ENCODE results near the gene FOXP1.
"Not testable (repeated sequence)": the region's sequence is repeated elsewhere in the genome, so short reads cannot be mapped to it uniquely, and the experiment has no call there.

The FOXP1 gene

GRCh38 chr3:71530903-71531530, 52.5 kb downstream of the FOXP1 start:
- no peak for DNase-seq (ENCODE audit: low read depth in 2 of 2)

GRCh38 chr3:71528816-71529215, 54.7 kb downstream of the FOXP1 start:
- no peak for DNase-seq (ENCODE audit: low read depth in 2 of 2)

- DNase-seq (ENCODE audit: low read depth in 2 of 2) = not testable (repeated sequence)
Observed at GRCh38 chr3:71526448-71526847, 57.1 kb downstream of the FOXP1 start.

GRCh38 chr3:71525391-71525790, 58.1 kb downstream of the FOXP1 start:
- DNase-seq (ENCODE audit: low read depth in 2 of 2) = no peak

GRCh38 chr3:71524672-71525071, 58.9 kb downstream of the FOXP1 start:
- no peak for DNase-seq (ENCODE audit: low read depth in 2 of 2)

GRCh38 chr3:71523628-71524027, 59.9 kb downstream of the FOXP1 start:
- no peak for DNase-seq (ENCODE audit: low read depth in 2 of 2)

- DNase-seq (ENCODE audit: low read depth in 2 of 2) = no peak
Observed at GRCh38 chr3:71521940-71522876, 61.3 kb downstream of the FOXP1 start.

GRCh38 chr3:71521021-71521352, 62.5 kb downstream of the FOXP1 start:
- no peak for DNase-seq (ENCODE audit: low read depth in 2 of 2)

- DNase-seq (ENCODE audit: low read depth in 2 of 2) = no peak
Observed at GRCh38 chr3:71520161-71521020, 63.1 kb downstream of the FOXP1 start.

GRCh38 chr3:71518089-71518488, 65.4 kb downstream of the FOXP1 start:
- no peak for DNase-seq (ENCODE audit: low read depth in 2 of 2)

GRCh38 chr3:71517271-71517791, 66.2 kb downstream of the FOXP1 start:
- DNase-seq (ENCODE audit: low read depth in 2 of 2) = no peak

GRCh38 chr3:71515636-71516365, 67.7 kb downstream of the FOXP1 start:
- no peak for DNase-seq (ENCODE audit: low read depth in 2 of 2)

- no peak for DNase-seq (ENCODE audit: low read depth in 2 of 2)
Observed at GRCh38 chr3:71514621-71515020, 68.9 kb downstream of the FOXP1 start.

GRCh38 chr3:71513515-71513914, 70.0 kb downstream of the FOXP1 start:
- DNase-seq (ENCODE audit: low read depth in 2 of 2) = no peak

- DNase-seq (ENCODE audit: low read depth in 2 of 2) = no peak
Observed at GRCh38 chr3:71513081-71513480, 70.4 kb downstream of the FOXP1 start.

- no peak for DNase-seq (ENCODE audit: low read depth in 2 of 2)
Observed at GRCh38 chr3:71512544-71512943, 71.0 kb downstream of the FOXP1 start.

- DNase-seq (ENCODE audit: low read depth in 2 of 2) = no peak
Observed at GRCh38 chr3:71512000-71512399, 71.5 kb downstream of the FOXP1 start.

GRCh38 chr3:71511446-71511845, 72.1 kb downstream of the FOXP1 start:
- no peak for DNase-seq (ENCODE audit: low read depth in 2 of 2)

- DNase-seq (ENCODE audit: low read depth in 2 of 2) = no peak
Observed at GRCh38 chr3:71511037-71511436, 72.5 kb downstream of the FOXP1 start.

- DNase-seq (ENCODE audit: low read depth in 2 of 2) = no peak
Observed at GRCh38 chr3:71510510-71510909, 73.0 kb downstream of the FOXP1 start.

GRCh38 chr3:71509066-71509465, 74.5 kb downstream of the FOXP1 start:
- no peak for DNase-seq (ENCODE audit: low read depth in 2 of 2)
